Ovary (tissue), 9 donors: ENCODE results near the gene AKAP9. TPM values are rescaled to one million over a fixed set of nuclear protein-coding genes. Genes with fewer than 3 reads are reported as not detected.

Experiments used
- DNase-seq, 5 donors: peaks; one replicate each; pipeline ENCODE4 v3.0.0-alpha.2; 2019 to 2020
- H3K27ac ChIP-seq, 2 donors: fragments of 200-600 bp; one replicate each; pipeline versions ENCODE4 v1.5.1 to v1.8.0; 2019 to 2022
- H3K27me3 ChIP-seq: fragments of 200-600 bp; one replicate; pipeline ENCODE4 v1.8.0; 2022
- H3K36me3 ChIP-seq: fragments of 200-600 bp; sonication (generic); one replicate; pipeline ENCODE4 v1.5.1; 2019
- H3K4me1 ChIP-seq: one replicate; pipeline ENCODE4 v1.8.1; 2013; ENCODE audit warnings: mild to moderate bottlenecking, moderate library complexity; ENCODE audit not compliant: insufficient read depth
- H3K4me3 ChIP-seq: fragments of 200-600 bp; sonication (generic); one replicate; pipeline ENCODE4 v1.5.1; 2017
- H3K9me3 ChIP-seq, 2 donors: fragments of 200-600 bp in 1 of 2; sonication (generic) in 1 of 2; one replicate each; pipeline versions ENCODE4 v1.5.1 to v1.8.1; 2013 to 2019; ENCODE audit warnings: mild to moderate bottlenecking in 1 of 2, moderate library complexity in 1 of 2
- CTCF ChIP-seq, 3 donors: fragments of 450-650 bp in 2 of 3; fragments of 200-600 bp in 1 of 3; IDR thresholded peaks; one replicate each; pipeline versions ENCODE4 v1.5.1 to v1.8.0; 2016 to 2022; ENCODE audit warnings: antibody characterized with exemption in 3 of 3, mild to moderate bottlenecking in 1 of 3
- EP300 ChIP-seq: sonication (generic); formaldehyde crosslinking; IDR thresholded peaks from one replicate; pipeline ENCODE4 v1.6.1; 2017; ENCODE audit warnings: antibody characterized with exemption
- POLR2A ChIP-seq: fragments of 450-650 bp; IDR thresholded peaks from one replicate; pipeline ENCODE4 v1.6.1; 2017; ENCODE audit warnings: antibody characterized with exemption, mild to moderate bottlenecking, moderate library complexity
- WGBS, 3 donors: extraction: QIAGEN DNeasy Blood & Tissue Kit in 1 of 3; methylation state at CpG; one replicate each; pipeline versions ENCODE4 v1.1.5 to v1.1.7; 2013 to 2017; 5-methylcytosine and 5-hydroxymethylcytosine counted together
- intact Hi-C, 4 donors: fragments of 100-400 bp; cut with DNase I; formaldehyde crosslinking; loops; one replicate each; pipeline versions ENCODE4 v1.11.0 to v1.15.1; 2022 to 2023
- polyA plus RNA-seq, 2 donors: library from polyadenylated mRNA; stranded (reverse); fragments of 200-250 nt in 1 of 2; fragments of 350-450 nt in 1 of 2; fragmentation: Illumina TruSeq in 1 of 2; extraction: RNeasy Lipid Tissue Mini Kit (QIAGEN cat#74804) in 1 of 2; gene quantifications; one replicate each; pipeline ENCODE4 v1.2.3, GENCODE V29; 2013 to 2014
- total RNA-seq, 7 donors: library from RNA; depleted of rRNA in 2 of 7; stranded (reverse); fragments of >200 nt in 2 of 7; fragmentation: NEBNext Ultra II Directional in 3 of 7; extraction: Animal tissue kit (Norgen Biotek cat#: 25700) in 3 of 7; gene quantifications; one replicate each; pipeline versions ENCODE4 v1.1.0 to v1.2.4, GENCODE V29; 2016 to 2023
- donor health status: DM: no; HTN: no; CAD: no; lungs with moderate emphysema.
- donor health status: DM: no; HTN: no; CAD: no.
- donor health status: Bipolar disorder and iron deficiency.
- donor health status: DM: yes; HTN: yes; CAD: no.
- donor health status: DM: no; HTN: no; CAD: no.
- donor health status: DM: yes; HTN: yes; CAD: no.

AKAP9 gene
- total and polyA plus RNA-seq, 9 donors: 22.1 to 92.8 (median 57.7) TPM

GRCh38 chr7:92131764-92132330 lies 191.2 kb downstream of the AKAP9 start:
- TF ChIP-seq EP300 (no peak), POLR2A (no peak), CTCF (IDR thresholded peaks at IDR 0.05) (no peak)
- no peaks in the 10 kb centered on the region for H3K27me3 ChIP-seq
- H3K36me3 ChIP-seq: no peaks in the 10 kb centered on the region
- WGBS, 3 donors: 14 to 28% (median 21%) methylated on average over 4 of the region's 4 CpGs
- H3K4me3 ChIP-seq: no peak overlapping the region
- intact Hi-C loops: no loop called here
- DNase-seq: no peak
- H3K4me1 ChIP-seq: no peaks in the 10 kb centered on the region
- no peak overlapping the region for H3K27ac ChIP-seq
- H3K9me3 ChIP-seq: no peaks in the 10 kb centered on the region

- TF ChIP-seq POLR2A: no peak
- no peak for TF ChIP-seq CTCF (IDR thresholded peaks at IDR 0.05)
- TF ChIP-seq EP300: no peak
- intact Hi-C loops: no loop called here
- no peaks in the 10 kb centered on the region for H3K4me1 ChIP-seq
- H3K27ac ChIP-seq: peak overlapping the region; percentile 93 to 99
- H3K4me3 ChIP-seq: peak overlapping the region; percentile 67
- 22 to 30% (median 23%) methylated on average over 15 of the region's 15 CpGs for WGBS, 3 donors
- no peaks in the 10 kb centered on the region for H3K36me3 ChIP-seq
- no peak for DNase-seq
- H3K9me3 ChIP-seq: no peaks in the 10 kb centered on the region
- no peaks in the 10 kb centered on the region for H3K27me3 ChIP-seq
Measured at GRCh38 chr7:92133133-92133736, 192.6 kb downstream of the AKAP9 start.

- intact Hi-C loops: no loop called here
- 0 to 1% (median 0%) methylated on average over 2 to 42 of the region's 42 CpGs for WGBS, 3 donors
- TF ChIP-seq EP300 (no peak), POLR2A (no peak), CTCF (IDR thresholded peaks at IDR 0.05) (peak; percentile 75 to 89 (median 86))
- Histone ChIP-seq H3K27me3 (no peaks in the 10 kb centered on the region), H3K4me3 (peak overlapping the region; percentile 67), H3K9me3 (no peaks in the 10 kb centered on the region), H3K36me3 (no peaks in the 10 kb centered on the region), H3K27ac (peak overlapping the region; percentile 93 to 99), H3K4me1 (no peaks in the 10 kb centered on the region)
- DNase-seq: peak; percentile 77 to 90 (median 88)
Measured at GRCh38 chr7:92133737-92134270, 193.1 kb downstream of the AKAP9 start.

- no peaks in the 10 kb centered on the region for H3K9me3 ChIP-seq
- H3K4me1 ChIP-seq: no peaks in the 10 kb centered on the region
- WGBS, 3 donors: 0% methylated on average over 59 to 73 of the region's 73 CpGs
- no peaks in the 10 kb centered on the region for H3K27me3 ChIP-seq
- peak; percentile 30 for TF ChIP-seq EP300
- TF ChIP-seq CTCF (IDR thresholded peaks at IDR 0.05): peak in 2 of 3 donors; percentile 13 to 21
- peak; percentile 90 for TF ChIP-seq POLR2A
- H3K36me3 ChIP-seq: no peaks in the 10 kb centered on the region
- intact Hi-C loops: no loop called here
- DNase-seq: peak; percentile 95 to 98 (median 97)
- H3K27ac ChIP-seq: peak within 1 kb of the TSS; percentile 93 to 99
- peak within 1 kb of the TSS; percentile 67 for H3K4me3 ChIP-seq
Measured at GRCh38 chr7:92134271-92135051, 193.8 kb downstream of the AKAP9 start, which contains the start of gene CYP51A1. CYP51A1 (minus strand) TSS chr7:92134477; CDS start chr7:92134364, 113 bp downstream.
